HL-60 (cell line): ENCODE results near the gene GMDS.

ENCODE experiments used
- CTCF ChIP-seq: IDR thresholded peaks from one replicate; pipeline ENCODE4 v1.5.1; 2011; ENCODE audit warnings: low read length, control low read depth, inconsistent platforms; ENCODE audit not compliant: insufficient read depth
- GABPA ChIP-seq: IDR thresholded peaks from 2 replicates; pipeline ENCODE4 v1.6.1; 2012; ENCODE audit warnings: low read depth
- POLR2AphosphoS5 ChIP-seq: IDR thresholded peaks from 2 replicates; pipeline ENCODE4 v1.6.1; 2012; ENCODE audit warnings: low read depth
- SPI1 ChIP-seq: IDR thresholded peaks from 2 replicates; pipeline ENCODE4 v1.6.1; 2012; ENCODE audit warnings: low read depth, mild to moderate bottlenecking, borderline replicate concordance

GRCh38 chr6:1584996-1585668, 660.3 kb downstream of the GMDS start:
- TF ChIP-seq CTCF = no peak
- no peak for TF ChIP-seq GABPA
- no peak for TF ChIP-seq POLR2AphosphoS5
- no peak for TF ChIP-seq SPI1
